Loucy (cell line): ENCODE data around the gene CALML4.

Source experiments
- H2AFZ ChIP-seq: fragments of 200-600 bp; sonication (generic); 2 replicates; pipeline ENCODE4 v1.6.0; 2016; ENCODE audit warnings: antibody characterized with exemption, mild to moderate bottlenecking, low read length, moderate library complexity
- H3F3A ChIP-seq: fragments of 200-600 bp; 2 replicates; pipeline ENCODE4 v1.6.0; 2016; ENCODE audit warnings: antibody characterized with exemption, low read depth, mild to moderate bottlenecking
- H3K27me3 ChIP-seq: fragments of 200-600 bp; sonication (generic); 2 replicates; pipeline ENCODE4 v1.6.1; 2014; ENCODE audit warnings: low read length, mild to moderate bottlenecking; ENCODE audit not compliant: insufficient read depth, poor library complexity, severe bottlenecking
- H3K36me3 ChIP-seq: fragments of 200-600 bp; sonication (generic); 2 replicates; pipeline ENCODE4 v1.6.1; 2016; ENCODE audit warnings: low read length; ENCODE audit not compliant: insufficient read depth
- H3K4me1 ChIP-seq: fragments of 200-600 bp; sonication (generic); 2 replicates; pipeline ENCODE4 v1.5.1; 2014; ENCODE audit warnings: low read length, mild to moderate bottlenecking; ENCODE audit not compliant: insufficient read depth, poor library complexity, severe bottlenecking
- H3K4me2 ChIP-seq: fragments of 200-600 bp; sonication (generic); 2 replicates; pipeline ENCODE4 v1.6.0; 2014; ENCODE audit warnings: antibody characterized with exemption, low read length, low read depth, mild to moderate bottlenecking; ENCODE audit not compliant: poor library complexity, severe bottlenecking
- H3K4me3 ChIP-seq: fragments of 200-600 bp; sonication (generic); 2 replicates; pipeline ENCODE4 v1.5.1; 2014; ENCODE audit warnings: low read length, mild to moderate bottlenecking, mixed read lengths; ENCODE audit not compliant: poor library complexity, severe bottlenecking
- H3K79me2 ChIP-seq: fragments of 200-600 bp; sonication (generic); 2 replicates; pipeline ENCODE4 v1.6.1; 2014; ENCODE audit warnings: low read length; ENCODE audit not compliant: insufficient read depth
- H3K9ac ChIP-seq: fragments of 200-600 bp; sonication (generic); 2 replicates; pipeline ENCODE4 v1.6.0; 2014; ENCODE audit warnings: mild to moderate bottlenecking, low read depth, low read length, moderate library complexity; ENCODE audit not compliant: poor library complexity, severe bottlenecking
- H3K9me2 ChIP-seq: fragments of 200-600 bp; sonication (generic); replicated peaks from 2 replicates; pipeline ENCODE4 v1.6.1; 2016; ENCODE audit warnings: low read depth, low read length, mixed read lengths
- H3K9me3 ChIP-seq: fragments of 200-600 bp; sonication (generic); 2 replicates; pipeline ENCODE4 v1.6.1; 2014; ENCODE audit warnings: mild to moderate bottlenecking, antibody characterized with exemption, low read length, low read depth; ENCODE audit not compliant: insufficient read depth
- H4K20me1 ChIP-seq: fragments of 200-600 bp; sonication (generic); 2 replicates; pipeline ENCODE4 v1.6.0; 2014; ENCODE audit warnings: antibody characterized with exemption, low read length, mild to moderate bottlenecking; ENCODE audit not compliant: insufficient read depth, poor library complexity, severe bottlenecking
- CTCF ChIP-seq: fragments of 200-600 bp; sonication (generic); conservative IDR thresholded peaks from 2 replicates; pipeline ENCODE4 v1.5.1; 2014; ENCODE audit warnings: mild to moderate bottlenecking, antibody characterized with exemption, low read length
- EZH2phosphoT487 ChIP-seq: fragments of 200-600 bp; IDR thresholded peaks from 2 replicates; pipeline ENCODE4 v1.6.1; 2018; ENCODE audit warnings: antibody characterized with exemption, mild to moderate bottlenecking, moderate library complexity, borderline replicate concordance

The CALML4 gene

GRCh38 chr15:68232449-68232848 lies 27.3 kb upstream of the CALML4 start:
- TF ChIP-seq EZH2phosphoT487 = no peak
- no peak for TF ChIP-seq CTCF
- no peak overlapping the region for H3K4me2 ChIP-seq
- H3K9ac ChIP-seq = no peak overlapping the region
- H3K36me3 ChIP-seq = no peaks in the 10 kb centered on the region
- no peaks in the 10 kb centered on the region for H3K9me2 ChIP-seq
- peaks cover 19% of the 10 kb centered on the region for H3K79me2 ChIP-seq
- no peaks in the 10 kb centered on the region for H3K27me3 ChIP-seq
- peaks cover 12% of the 10 kb centered on the region for H4K20me1 ChIP-seq
- no peaks in the 10 kb centered on the region for H3F3A ChIP-seq
- peaks cover 11% of the 10 kb centered on the region for H3K4me1 ChIP-seq
- H3K4me3 ChIP-seq = no peak overlapping the region
- H3K9me3 ChIP-seq = no peaks in the 10 kb centered on the region
- H2AFZ ChIP-seq = no peak overlapping the region

GRCh38 chr15:68231102-68231818 lies 26.1 kb upstream of the CALML4 start:
- no peak overlapping the region for H2AFZ ChIP-seq
- H3K4me2 ChIP-seq = no peak overlapping the region
- H3F3A ChIP-seq = no peaks in the 10 kb centered on the region
- peaks cover 31% of the 10 kb centered on the region for H3K79me2 ChIP-seq
- H4K20me1 ChIP-seq = peaks cover 12% of the 10 kb centered on the region
- no peaks in the 10 kb centered on the region for H3K9me2 ChIP-seq
- H3K4me1 ChIP-seq = peaks cover 13% of the 10 kb centered on the region
- no peaks in the 10 kb centered on the region for H3K27me3 ChIP-seq
- H3K36me3 ChIP-seq = no peaks in the 10 kb centered on the region
- H3K4me3 ChIP-seq = no peak overlapping the region
- TF ChIP-seq CTCF (no peak), EZH2phosphoT487 (no peak)
- H3K9ac ChIP-seq = no peak overlapping the region
- H3K9me3 ChIP-seq = no peaks in the 10 kb centered on the region

GRCh38 chr15:68230157-68231100 lies 25.3 kb upstream of the CALML4 start:
- Histone ChIP-seq H3K27me3 (no peaks in the 10 kb centered on the region), H3K9me2 (no peaks in the 10 kb centered on the region), H3K4me2 (peak overlapping the region; percentile 90), H3K79me2 (peaks cover 39% of the 10 kb centered on the region), H4K20me1 (peaks cover 12% of the 10 kb centered on the region), H3K36me3 (no peaks in the 10 kb centered on the region), H2AFZ (peak overlapping the region; percentile 96), H3K4me1 (peaks cover 18% of the 10 kb centered on the region), H3K4me3 (peak overlapping the region; percentile 87), H3K9me3 (no peaks in the 10 kb centered on the region), H3K9ac (peak overlapping the region; percentile 96), H3F3A (no peaks in the 10 kb centered on the region)
- TF ChIP-seq CTCF = peak; percentile 48
- no peak for TF ChIP-seq EZH2phosphoT487
